Measurements from ENCODE around the gene MGLL. TPM values are rescaled to one million over a fixed set of nuclear protein-coding genes. Genes with fewer than 3 reads are reported as not detected.
A peak's percentile ranks its signal among the peaks of the same experiment; 100 is the strongest.

MGLL gene
- total and polyA plus RNA-seq, 10 donors = 11.0 to 134 (median 80.7) TPM

DNA sequence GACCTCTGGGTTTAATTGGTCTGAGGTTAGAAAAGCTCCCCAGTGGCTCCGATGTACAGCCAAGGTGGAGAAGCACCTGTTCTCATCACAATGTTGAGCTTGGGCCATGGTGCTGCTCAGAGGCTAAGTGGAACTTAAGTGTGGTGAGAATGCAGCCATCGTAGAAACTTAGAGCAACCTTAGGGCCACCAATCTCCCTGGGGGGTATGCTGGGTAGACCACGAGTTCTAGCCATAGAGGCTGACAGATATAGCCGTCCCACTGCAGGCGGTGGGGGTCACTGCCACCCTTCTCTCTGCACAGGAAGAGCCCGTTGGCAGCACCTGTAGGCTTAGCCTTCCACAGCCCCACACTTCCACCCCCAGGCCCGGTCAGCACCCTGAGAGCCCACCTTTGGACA lies 38.0 kb downstream of the MGLL start:
- 51 to 72% (median 67%) methylated on average over 4 to 7 of the region's 7 CpGs for WGBS, 5 donors
- TF ChIP-seq, protein P1, sequence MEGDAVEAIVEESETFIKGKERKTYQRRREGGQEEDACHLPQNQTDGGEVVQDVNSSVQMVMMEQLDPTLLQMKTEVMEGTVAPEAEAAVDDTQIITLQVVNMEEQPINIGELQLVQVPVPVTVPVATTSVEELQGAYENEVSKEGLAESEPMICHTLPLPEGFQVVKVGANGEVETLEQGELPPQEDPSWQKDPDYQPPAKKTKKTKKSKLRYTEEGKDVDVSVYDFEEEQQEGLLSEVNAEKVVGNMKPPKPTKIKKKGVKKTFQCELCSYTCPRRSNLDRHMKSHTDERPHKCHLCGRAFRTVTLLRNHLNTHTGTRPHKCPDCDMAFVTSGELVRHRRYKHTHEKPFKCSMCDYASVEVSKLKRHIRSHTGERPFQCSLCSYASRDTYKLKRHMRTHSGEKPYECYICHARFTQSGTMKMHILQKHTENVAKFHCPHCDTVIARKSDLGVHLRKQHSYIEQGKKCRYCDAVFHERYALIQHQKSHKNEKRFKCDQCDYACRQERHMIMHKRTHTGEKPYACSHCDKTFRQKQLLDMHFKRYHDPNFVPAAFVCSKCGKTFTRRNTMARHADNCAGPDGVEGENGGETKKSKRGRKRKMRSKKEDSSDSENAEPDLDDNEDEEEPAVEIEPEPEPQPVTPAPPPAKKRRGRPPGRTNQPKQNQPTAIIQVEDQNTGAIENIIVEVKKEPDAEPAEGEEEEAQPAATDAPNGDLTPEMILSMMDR (IDR thresholded peaks at IDR 0.05 in 8 of 11, conservative IDR thresholded peaks at IDR 0.05 in 3 of 11) = no peak
- TF ChIP-seq POLR2AphosphoS5 (IDR thresholded peaks at IDR 0.05) = no peak
- TF ChIP-seq POLR2A (IDR thresholded peaks at IDR 0.05) = no peak
- no peaks in the 10 kb centered on the region for H3K27me3 ChIP-seq (replicated peaks in 1 of 7)
- H3K27ac ChIP-seq = peak overlapping the region in 1 of 8 donors; percentile 45
- H3K4me1 ChIP-seq = peaks cover 7 to 60% (median 33%) of the 10 kb centered on the region in 6 donors
- H3K36me3 ChIP-seq = peaks cover 0 to 23% (median 0%) of the 10 kb centered on the region in 6 donors
- intact Hi-C loops (cut with DNase I; ENCODE audit: low total_unique reads) = no loop called here
- H3K9me3 ChIP-seq = no peaks in the 10 kb centered on the region
- DNase-seq = peak; percentile 47
- no peak overlapping the region for H3K4me3 ChIP-seq

DNA sequence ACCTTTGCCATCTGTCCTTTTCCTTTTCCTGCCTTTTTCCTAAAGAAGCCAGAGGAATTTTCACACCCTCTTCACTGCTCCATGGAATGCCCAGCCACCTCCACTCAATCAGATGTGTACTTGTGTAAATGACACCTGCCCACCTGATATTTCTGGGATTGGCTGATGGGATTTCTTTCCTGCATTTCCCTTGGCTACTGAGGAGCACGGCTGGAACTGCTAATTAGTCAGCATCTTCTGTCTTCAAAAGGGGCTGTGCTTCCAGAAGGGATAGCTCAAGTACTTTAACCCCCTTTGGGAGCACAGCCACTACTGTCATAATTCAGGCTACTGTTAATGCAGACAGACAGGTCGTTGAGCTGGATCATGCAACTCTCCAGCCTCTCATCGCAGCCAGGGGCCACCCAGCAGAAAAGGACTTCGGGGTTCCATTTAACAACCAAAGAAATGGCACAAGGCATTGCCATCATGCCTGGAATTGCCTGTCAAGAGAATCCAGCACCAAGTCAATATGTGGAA lies 38.6 kb downstream of the MGLL start:
- H3K4me3 ChIP-seq = no peak overlapping the region
- TF ChIP-seq POLR2A (IDR thresholded peaks at IDR 0.05) (no peak), POLR2AphosphoS5 (IDR thresholded peaks at IDR 0.05) (no peak)
- TF ChIP-seq, protein P1 (IDR thresholded peaks at IDR 0.05 in 8 of 11, conservative IDR thresholded peaks at IDR 0.05 in 3 of 11) = no peak
- H3K4me1 ChIP-seq = peaks cover 7 to 61% (median 33%) of the 10 kb centered on the region in 6 donors
- intact Hi-C loops (cut with DNase I; ENCODE audit: low total_unique reads) = no loop called here
- peaks cover 0 to 23% (median 0%) of the 10 kb centered on the region in 6 donors for H3K36me3 ChIP-seq
- H3K27me3 ChIP-seq (replicated peaks in 1 of 7) = no peaks in the 10 kb centered on the region
- no peaks in the 10 kb centered on the region for H3K9me3 ChIP-seq
- peak overlapping the region in 1 of 8 donors; percentile 14 for H3K27ac ChIP-seq
- DNase-seq = peak; percentile 29
- WGBS, 5 donors = 71 to 85% (median 78%) methylated on average over 4 of the region's 4 CpGs

DNA sequence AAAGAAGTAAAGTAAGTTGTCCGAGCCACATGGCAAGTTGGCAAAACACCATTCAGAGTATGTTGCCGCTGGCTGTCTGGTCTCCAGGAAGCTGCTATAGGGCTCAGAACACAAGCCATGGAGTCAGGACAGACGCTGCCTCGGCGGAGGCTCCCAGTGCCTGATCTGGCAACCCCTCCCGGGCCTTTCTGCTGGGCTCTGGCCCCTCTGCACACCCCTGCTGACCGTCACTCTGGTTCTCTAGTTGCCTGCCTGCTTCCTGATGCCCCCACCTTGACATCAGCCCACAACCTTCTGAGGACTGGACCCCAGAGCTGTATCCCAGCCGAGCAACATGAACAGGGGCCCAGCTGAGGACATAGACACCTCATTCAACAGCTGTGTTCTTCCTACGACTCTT lies 39.1 kb downstream of the MGLL start:
- peak; percentile 56 for DNase-seq
- Histone ChIP-seq H3K36me3 (peaks cover 0 to 23% (median 0%) of the 10 kb centered on the region in 6 donors), H3K27ac (peak overlapping the region in 1 of 8 donors; percentile 14), H3K4me1 (peaks cover 7 to 60% (median 35%) of the 10 kb centered on the region in 6 donors), H3K9me3 (no peaks in the 10 kb centered on the region), H3K4me3 (no peak overlapping the region), H3K27me3 (replicated peaks in 1 of 7) (no peaks in the 10 kb centered on the region)
- intact Hi-C loops (cut with DNase I; ENCODE audit: low total_unique reads) = no loop called here
- TF ChIP-seq POLR2AphosphoS5 (IDR thresholded peaks at IDR 0.05) = no peak
- 85 to 93% (median 90%) methylated on average over 9 of the region's 9 CpGs for WGBS, 5 donors

DNA sequence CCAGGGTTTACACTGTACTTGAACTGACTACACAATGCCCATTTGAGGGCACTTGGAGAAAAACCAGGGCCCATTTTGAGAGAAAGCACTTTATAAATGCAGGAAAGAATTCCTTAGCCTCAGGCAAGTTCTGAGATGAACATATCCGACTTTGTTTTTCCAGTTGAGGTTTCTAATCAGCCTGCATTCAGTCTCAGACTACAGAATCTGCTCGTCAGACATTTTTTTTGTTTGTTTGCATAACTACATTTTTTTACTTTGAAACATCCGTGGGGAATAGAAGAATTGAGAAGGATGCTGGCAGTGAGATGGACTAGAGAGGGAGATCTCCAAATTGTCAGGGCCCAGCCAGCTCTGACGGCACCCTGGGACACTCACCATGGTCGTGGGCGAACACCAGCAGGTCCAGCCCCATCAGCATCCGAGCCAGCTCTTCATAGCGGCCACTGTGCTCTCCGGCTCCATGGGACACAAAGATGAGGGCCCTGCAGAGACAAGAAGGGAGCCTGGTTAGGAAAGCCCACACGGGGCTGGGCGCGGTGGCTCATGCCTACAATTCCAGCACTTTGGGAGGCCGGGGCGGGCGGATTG lies 40.8 kb downstream of the MGLL start:
- H3K27me3 ChIP-seq (replicated peaks in 1 of 7) = no peaks in the 10 kb centered on the region
- peaks cover 0 to 23% (median 0%) of the 10 kb centered on the region in 6 donors for H3K36me3 ChIP-seq
- intact Hi-C loops (cut with DNase I; ENCODE audit: low total_unique reads) = no loop called here
- WGBS, 5 donors = 81 to 94% (median 91%) methylated on average over 15 of the region's 15 CpGs
- TF ChIP-seq POLR2A (IDR thresholded peaks at IDR 0.05) = no peak
- no peak for TF ChIP-seq POLR2AphosphoS5 (IDR thresholded peaks at IDR 0.05)
- TF ChIP-seq, protein P1 (IDR thresholded peaks at IDR 0.05 in 8 of 11, conservative IDR thresholded peaks at IDR 0.05 in 3 of 11) = no peak
- no peak overlapping the region for H3K27ac ChIP-seq
- H3K9me3 ChIP-seq = peaks cover 0 to 8% (median 5%) of the 10 kb centered on the region in 8 donors
- no peak overlapping the region for H3K4me3 ChIP-seq
- peaks cover 5 to 59% (median 27%) of the 10 kb centered on the region in 6 donors for H3K4me1 ChIP-seq
- peak; percentile 34 for DNase-seq
